ENCODE measurements around the gene ENOSF1.

Gene ENOSF1

GRCh38 chr18:693466-694187, 18.8 kb downstream of the ENOSF1 start:
- Histone ChIP-seq H3K9me3 (ENCODE audit: control insufficient read depth, low read length) (no peaks in the 10 kb centered on the region), H3K27me3 (ENCODE audit: control insufficient read depth, insufficient read depth, low read length) (no peaks in the 10 kb centered on the region), H3K4me1 (peaks cover 7% of the 10 kb centered on the region), H3K4me2 (ENCODE audit: low read length) (no peak overlapping the region), H2AFZ (no peak overlapping the region), H3K9ac (no peak overlapping the region), H3K4me3 (ENCODE audit: low read depth, low read length) (no peak overlapping the region), H3K79me2 (peaks cover 4% of the 10 kb centered on the region), H3K36me3 (ENCODE audit: control insufficient read depth, insufficient read depth, low read length) (no peaks in the 10 kb centered on the region), H3K27ac (no peak overlapping the region)
- no peak for TF ChIP-seq CTCF (IDR thresholded peaks at IDR 0.05)

- Histone ChIP-seq H3K9me3 (ENCODE audit: control insufficient read depth, low read length) (no peaks in the 10 kb centered on the region), H3K79me2 (peaks cover 4% of the 10 kb centered on the region), H3K27ac (no peak overlapping the region), H2AFZ (no peak overlapping the region), H3K4me3 (ENCODE audit: low read depth, low read length) (no peak overlapping the region), H3K36me3 (ENCODE audit: control insufficient read depth, insufficient read depth, low read length) (no peaks in the 10 kb centered on the region), H3K4me2 (ENCODE audit: low read length) (no peak overlapping the region), H3K9ac (no peak overlapping the region), H3K27me3 (ENCODE audit: control insufficient read depth, insufficient read depth, low read length) (no peaks in the 10 kb centered on the region), H3K4me1 (peaks cover 3% of the 10 kb centered on the region)
- no peak for TF ChIP-seq CTCF (IDR thresholded peaks at IDR 0.05)
Observed at GRCh38 chr18:692824-693223, 19.6 kb downstream of the ENOSF1 start.

GRCh38 chr18:688323-688722, 24.1 kb downstream of the ENOSF1 start:
- Histone ChIP-seq H3K4me2 (ENCODE audit: low read length) (no peak overlapping the region), H3K4me1 (no peaks in the 10 kb centered on the region), H3K79me2 (no peaks in the 10 kb centered on the region), H3K27me3 (ENCODE audit: control insufficient read depth, insufficient read depth, low read length) (no peaks in the 10 kb centered on the region), H3K4me3 (ENCODE audit: low read depth, low read length) (no peak overlapping the region), H3K9me3 (ENCODE audit: control insufficient read depth, low read length) (no peaks in the 10 kb centered on the region), H3K27ac (no peak overlapping the region), H3K9ac (no peak overlapping the region), H2AFZ (no peak overlapping the region), H3K36me3 (ENCODE audit: control insufficient read depth, insufficient read depth, low read length) (no peaks in the 10 kb centered on the region)
- TF ChIP-seq CTCF (IDR thresholded peaks at IDR 0.05) = no peak

- Histone ChIP-seq H2AFZ (no peak overlapping the region), H3K4me2 (ENCODE audit: low read length) (no peak overlapping the region), H3K9me3 (ENCODE audit: control insufficient read depth, low read length) (no peaks in the 10 kb centered on the region), H3K36me3 (ENCODE audit: control insufficient read depth, insufficient read depth, low read length) (no peaks in the 10 kb centered on the region), H3K79me2 (no peaks in the 10 kb centered on the region), H3K4me3 (ENCODE audit: low read depth, low read length) (no peak overlapping the region), H3K4me1 (no peaks in the 10 kb centered on the region), H3K27me3 (ENCODE audit: control insufficient read depth, insufficient read depth, low read length) (no peaks in the 10 kb centered on the region), H3K27ac (no peak overlapping the region), H3K9ac (no peak overlapping the region)
- no peak for TF ChIP-seq CTCF (IDR thresholded peaks at IDR 0.05)
Observed at GRCh38 chr18:686339-687111, 25.9 kb downstream of the ENOSF1 start.

Data from parathyroid adenoma (tissue), 2 donors.